B cell (primary cell): Measurements from ENCODE around the gene ASAP3. TPM values are rescaled to one million over a fixed set of nuclear protein-coding genes. Genes with fewer than 3 reads are reported as not detected.
A peak's percentile ranks its signal among the peaks of the same experiment; 100 is the strongest.

Experiments
- ATAC-seq: fragments of 200-7000 bp; cut with Tn5 transposase; one replicate; pipeline ENCODE4 v1.10.0; 2021; ENCODE audit warnings: low read depth, mild to moderate bottlenecking, moderate number of reproducible peaks, moderate library complexity
- CTCF ChIA-PET: fragments of 350-600 bp; sonication (Branson Sonifier 250); formaldehyde crosslinking; loops from one replicate; lab custom pipeline; 2021; ENCODE audit warnings: antibody characterized with exemption, inconsistent platforms; lab: Charles Lee
- POLR2A ChIA-PET: fragments of 350-600 bp; sonication (Branson Sonifier 250); formaldehyde crosslinking; loops from one replicate; lab custom pipeline; 2021; ENCODE audit warnings: antibody characterized with exemption; lab: Charles Lee
- DNase-seq: peaks from one replicate; pipeline ENCODE4 v3.0.0; 2013
- H2AFZ ChIP-seq: 2 replicates; pipeline ENCODE4 v1.6.1; 2012; ENCODE audit warnings: mild to moderate bottlenecking, low read depth, low read length; ENCODE audit not compliant: insufficient read depth, poor library complexity, severe bottlenecking
- H3K27ac ChIP-seq, 2 donors: 1 replicate in 1 of 2; 2 replicates in 1 of 2; pipeline ENCODE4 v1.5.1; 2012 to 2013; ENCODE audit warnings: low read length in 2 of 2, mild to moderate bottlenecking in 2 of 2, moderate library complexity in 1 of 2
- H3K27me3 ChIP-seq, 4 experiments: fragments of 200-600 bp in 1 of 4; sonication (generic) in 1 of 4; replicated peaks in 1 of 4; 1 replicate in 2 of 4; 2 replicates in 2 of 4; pipeline versions ENCODE4 v1.6.1 to v1.7.0; 2013 to 2016; ENCODE audit warnings: low read length in 3 of 4, mild to moderate bottlenecking in 2 of 4, mixed read lengths in 1 of 4, moderate library complexity in 1 of 4; ENCODE audit not compliant: insufficient read depth in 4 of 4, control insufficient read depth in 3 of 4; ENCODE audit errors: control extremely low read depth in 1 of 4
- H3K36me3 ChIP-seq, 2 experiments: replicated peaks in 1 of 2; 1 replicate in 1 of 2; 2 replicates in 1 of 2; pipeline versions ENCODE4 v1.6.1 to v1.7.1; 2013; ENCODE audit warnings: low read length in 1 of 2; ENCODE audit not compliant: insufficient read depth in 2 of 2, control insufficient read depth in 1 of 2; ENCODE audit errors: control extremely low read depth in 1 of 2, extremely low read depth in 1 of 2
- H3K4me1 ChIP-seq, 2 donors: fragments of 200-600 bp in 1 of 2; sonication (generic) in 1 of 2; 1 replicate in 1 of 2; 2 replicates in 1 of 2; pipeline versions ENCODE4 v1.5.1 to v1.6.1; 2013 to 2017; ENCODE audit warnings: low read length in 2 of 2; ENCODE audit not compliant: control insufficient read depth in 2 of 2, insufficient read depth in 2 of 2
- H3K4me2 ChIP-seq: replicated peaks from 2 replicates; pipeline ENCODE3; 2012; ENCODE audit warnings: mild to moderate bottlenecking, low read depth, low read length; ENCODE audit not compliant: poor library complexity, severe bottlenecking
- H3K4me3 ChIP-seq, 5 experiments: fragments of 200-600 bp in 1 of 5; sonication (generic) in 1 of 5; 1 replicate in 3 of 5; 2 replicates in 2 of 5; pipeline versions ENCODE4 v1.5.1 to v1.7.0; 2011 to 2016; ENCODE audit warnings: low read length in 4 of 5, mild to moderate bottlenecking in 4 of 5, low read depth in 2 of 5, control low read depth in 1 of 5, moderate library complexity in 1 of 5; ENCODE audit not compliant: insufficient read depth in 1 of 5; ENCODE audit errors: control extremely low read depth in 1 of 5, extremely low read depth in 1 of 5
- H3K79me2 ChIP-seq: fragments of 200-600 bp; sonication (generic); one replicate; pipeline ENCODE4 v1.6.0; 2016; ENCODE audit warnings: low read length; ENCODE audit not compliant: control insufficient read depth, insufficient read depth
- H3K9ac ChIP-seq: fragments of 200-600 bp; sonication (generic); 2 replicates; pipeline ENCODE4 v1.6.1; 2017; ENCODE audit warnings: mild to moderate bottlenecking, low read length, moderate library complexity
- H3K9me3 ChIP-seq, 3 donors: one replicate each; pipeline versions ENCODE4 v1.6.1 to v1.7.1; 2013; ENCODE audit warnings: low read length in 2 of 3; ENCODE audit not compliant: control insufficient read depth in 2 of 3, insufficient read depth in 1 of 3; ENCODE audit errors: control extremely low read depth in 1 of 3
- H4K20me1 ChIP-seq: 2 replicates; pipeline ENCODE4 v1.6.0; 2012; ENCODE audit warnings: mild to moderate bottlenecking, low read length; ENCODE audit not compliant: insufficient read depth, control insufficient read depth, poor library complexity, severe bottlenecking
- H3K27ac Mint-ChIP-seq: one replicate; pipeline ENCODE4 v1.8.0; 2021; ENCODE audit warnings: mixed read lengths
- H3K27me3 Mint-ChIP-seq: one replicate; pipeline ENCODE4 v1.8.0; 2021; ENCODE audit warnings: mixed read lengths
- H3K4me1 Mint-ChIP-seq: one replicate; pipeline ENCODE4 v1.8.0; 2021; ENCODE audit warnings: mixed read lengths
- H3K4me3 Mint-ChIP-seq: one replicate; pipeline ENCODE4 v1.8.0; 2021; ENCODE audit warnings: mixed read lengths
- H3K9me3 Mint-ChIP-seq: one replicate; pipeline ENCODE4 v1.8.0; 2022; ENCODE audit warnings: mixed read lengths; ENCODE audit not compliant: insufficient read depth
- CTCF ChIP-seq: fragments of 200-600 bp; IDR thresholded peaks from one replicate; pipeline ENCODE4 v1.8.0; 2022; ENCODE audit warnings: antibody characterized with exemption, mild to moderate bottlenecking
- EZH2 ChIP-seq: IDR thresholded peaks from 2 replicates; pipeline ENCODE4 v1.6.1; 2012; ENCODE audit warnings: borderline replicate concordance, low read depth, mild to moderate bottlenecking, moderate library complexity, low read length; ENCODE audit not compliant: insufficient read depth, poor library complexity, severe bottlenecking
- WGBS: methylation state at CpG from one replicate; pipeline ENCODE4 v1.1.5; 2013; ENCODE audit warnings: missing lambda C conversion rate; ENCODE audit not compliant: insufficient coverage; 5-methylcytosine and 5-hydroxymethylcytosine counted together
- intact Hi-C: fragments of 100-400 bp; cut with micrococcal nuclease; formaldehyde crosslinking; loops from one replicate; pipeline ENCODE4 v1.10.0; 2022
- polyA plus RNA-seq: library from polyadenylated mRNA; depleted of rRNA; stranded (reverse); fragments of >200 nt; gene quantifications from 2 replicates; pipeline ENCODE4 v1.2.3, GENCODE V29; 2012
- total RNA-seq, 2 donors: library from RNA; stranded (reverse); fragments of 120-200 nt in 1 of 2; gene quantifications; 1 replicate in 1 of 2; 2 replicates in 1 of 2; pipeline versions ENCODE4 v1.2.3 to v1.2.4, GENCODE V29; 2013 to 2022

ASAP3 gene
- total and polyA plus RNA-seq, 2 donors (not counting 1 experiment from before 2014, with no cell fraction given) = 2.9 to 11.0 TPM

DNA sequence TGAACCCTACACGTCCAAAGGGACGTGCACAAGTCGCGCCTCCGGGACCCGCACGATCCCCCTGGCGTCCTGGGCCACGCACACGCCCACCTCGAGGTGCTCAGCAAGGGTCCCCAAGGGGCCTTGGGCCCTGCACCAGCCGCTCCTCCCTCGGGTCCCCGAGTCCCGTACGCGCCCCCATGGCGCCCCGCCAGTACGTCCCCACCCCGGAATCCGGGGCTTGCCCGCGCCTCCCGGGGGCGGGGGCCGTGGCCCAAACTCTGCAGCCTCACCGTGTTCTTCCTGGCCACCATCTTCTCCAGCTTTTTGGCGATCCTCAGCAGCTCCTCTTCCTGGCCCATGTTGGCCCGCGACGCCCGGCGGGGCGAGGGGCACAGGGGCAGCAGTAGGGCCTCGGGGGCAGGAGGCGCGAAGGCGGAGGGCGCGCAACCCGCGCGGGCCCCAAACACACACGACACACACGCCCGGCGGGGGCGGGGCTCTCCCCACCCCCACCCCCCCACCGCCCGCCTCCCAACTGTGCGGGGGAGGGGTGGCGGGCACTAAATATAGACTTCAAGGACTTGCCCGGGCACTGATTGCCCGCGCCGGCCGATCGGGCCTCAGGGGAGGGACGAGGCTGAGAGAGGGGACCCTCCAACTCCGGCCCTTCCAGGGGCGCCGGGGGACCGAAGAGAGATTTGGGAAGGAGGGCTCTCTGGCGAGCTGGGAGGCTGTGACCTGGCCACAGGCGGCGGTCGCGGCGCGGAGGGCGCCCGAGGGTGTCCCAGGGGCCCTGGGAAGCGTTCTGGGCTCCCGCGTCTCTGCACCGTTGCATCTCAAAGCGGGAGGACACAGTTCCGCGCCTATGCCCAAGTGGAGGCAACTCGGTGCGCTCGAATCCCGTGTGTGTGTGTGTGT is 59.4 kb downstream of the ASAP3 start, which contains the start of gene TCEA3:
TCEA3 (minus strand) TSS at position 456 of the 900 bp plus-strand sequence; CDS start at position 341, 115 bp downstream.
- TF ChIP-seq CTCF = no peak
- no peak for TF ChIP-seq EZH2
- ATAC-seq (peak; percentile 36), DNase-seq (peak; percentile 35)
- peaks cover 0 to 62% (median 28%) of the 10 kb centered on the region in 4 experiments for H3K27me3 ChIP-seq
- H4K20me1 ChIP-seq = no peaks in the 10 kb centered on the region
- Mint-ChIP-seq H3K4me1 (peaks cover 21% of the 10 kb centered on the region), H3K4me3 (peak within 1 kb of the TSS; percentile 89), H3K9me3 (no peaks in the 10 kb centered on the region), H3K27ac (no peak within 1 kb of the TSS), H3K27me3 (peaks cover 55% of the 10 kb centered on the region)
- peak within 1 kb of the TSS; percentile 77 for H2AFZ ChIP-seq
- H3K4me1 ChIP-seq = peaks cover 21 to 27% of the 10 kb centered on the region in 2 donors
- peak within 1 kb of the TSS; percentile 56 for H3K9ac ChIP-seq
- WGBS = 2% methylated on average over 62 of the region's 84 CpGs
- no peak within 1 kb of the TSS for H3K27ac ChIP-seq
- peak within 1 kb of the TSS; percentile 89 for H3K4me2 ChIP-seq
- POLR2A ChIA-PET = interaction anchor here (0.7 kb wide), 3 partner anchors 49 to 507 kb away, joined by 3 to 4 read pairs (median 4); no protein-coding TSS in a partner anchor
- H3K79me2 ChIP-seq = no peaks in the 10 kb centered on the region
- peaks cover 0 to 6% (median 0%) of the 10 kb centered on the region in 3 donors for H3K9me3 ChIP-seq
- peak within 1 kb of the TSS in 4 of 5 experiments; percentile 25 to 58 (median 52) for H3K4me3 ChIP-seq
- intact Hi-C loops = no loop called here
- no peaks in the 10 kb centered on the region for H3K36me3 ChIP-seq
- CTCF ChIA-PET = interaction anchor here (0.6 to 1.9 kb wide), 3 partner anchors 21 to 241 kb away, joined by 3 to 4 read pairs (median 4); no protein-coding TSS in a partner anchor
